B cell (primary cell): ENCODE measurements around the gene BCO2. TPM values are rescaled to one million over a fixed set of nuclear protein-coding genes. Genes with fewer than 3 reads are reported as not detected.
A peak's percentile ranks its signal among the peaks of the same experiment; 100 is the strongest.

Experiments used
- ATAC-seq: fragments of 200-7000 bp; cut with Tn5 transposase; one replicate; pipeline ENCODE4 v1.10.0; 2021; ENCODE audit warnings: low read depth, mild to moderate bottlenecking, moderate number of reproducible peaks, moderate library complexity
- CTCF ChIA-PET: fragments of 350-600 bp; sonication (Branson Sonifier 250); formaldehyde crosslinking; loops from one replicate; lab custom pipeline; 2021; ENCODE audit warnings: antibody characterized with exemption, inconsistent platforms; lab: Charles Lee
- POLR2A ChIA-PET: fragments of 350-600 bp; sonication (Branson Sonifier 250); formaldehyde crosslinking; loops from one replicate; lab custom pipeline; 2021; ENCODE audit warnings: antibody characterized with exemption; lab: Charles Lee
- DNase-seq: peaks from one replicate; pipeline ENCODE4 v3.0.0; 2013
- H2AFZ ChIP-seq: 2 replicates; pipeline ENCODE4 v1.6.1; 2012; ENCODE audit warnings: mild to moderate bottlenecking, low read depth, low read length; ENCODE audit not compliant: insufficient read depth, poor library complexity, severe bottlenecking
- H3K27ac ChIP-seq, 2 donors: 1 replicate in 1 of 2; 2 replicates in 1 of 2; pipeline ENCODE4 v1.5.1; 2012 to 2013; ENCODE audit warnings: low read length in 2 of 2, mild to moderate bottlenecking in 2 of 2, moderate library complexity in 1 of 2
- H3K27me3 ChIP-seq, 4 experiments: fragments of 200-600 bp in 1 of 4; sonication (generic) in 1 of 4; replicated peaks in 1 of 4; 1 replicate in 2 of 4; 2 replicates in 2 of 4; pipeline versions ENCODE4 v1.6.1 to v1.7.0; 2013 to 2016; ENCODE audit warnings: low read length in 3 of 4, mild to moderate bottlenecking in 2 of 4, mixed read lengths in 1 of 4, moderate library complexity in 1 of 4; ENCODE audit not compliant: insufficient read depth in 4 of 4, control insufficient read depth in 3 of 4; ENCODE audit errors: control extremely low read depth in 1 of 4
- H3K36me3 ChIP-seq, 2 experiments: replicated peaks in 1 of 2; 1 replicate in 1 of 2; 2 replicates in 1 of 2; pipeline versions ENCODE4 v1.6.1 to v1.7.1; 2013; ENCODE audit warnings: low read length in 1 of 2; ENCODE audit not compliant: insufficient read depth in 2 of 2, control insufficient read depth in 1 of 2; ENCODE audit errors: control extremely low read depth in 1 of 2, extremely low read depth in 1 of 2
- H3K4me1 ChIP-seq, 2 donors: fragments of 200-600 bp in 1 of 2; sonication (generic) in 1 of 2; 1 replicate in 1 of 2; 2 replicates in 1 of 2; pipeline versions ENCODE4 v1.5.1 to v1.6.1; 2013 to 2017; ENCODE audit warnings: low read length in 2 of 2; ENCODE audit not compliant: control insufficient read depth in 2 of 2, insufficient read depth in 2 of 2
- H3K4me2 ChIP-seq: replicated peaks from 2 replicates; pipeline ENCODE3; 2012; ENCODE audit warnings: mild to moderate bottlenecking, low read depth, low read length; ENCODE audit not compliant: poor library complexity, severe bottlenecking
- H3K4me3 ChIP-seq, 5 experiments: fragments of 200-600 bp in 1 of 5; sonication (generic) in 1 of 5; 1 replicate in 3 of 5; 2 replicates in 2 of 5; pipeline versions ENCODE4 v1.5.1 to v1.7.0; 2011 to 2016; ENCODE audit warnings: low read length in 4 of 5, mild to moderate bottlenecking in 4 of 5, low read depth in 2 of 5, control low read depth in 1 of 5, moderate library complexity in 1 of 5; ENCODE audit not compliant: insufficient read depth in 1 of 5; ENCODE audit errors: control extremely low read depth in 1 of 5, extremely low read depth in 1 of 5
- H3K79me2 ChIP-seq: fragments of 200-600 bp; sonication (generic); one replicate; pipeline ENCODE4 v1.6.0; 2016; ENCODE audit warnings: low read length; ENCODE audit not compliant: control insufficient read depth, insufficient read depth
- H3K9ac ChIP-seq: fragments of 200-600 bp; sonication (generic); 2 replicates; pipeline ENCODE4 v1.6.1; 2017; ENCODE audit warnings: mild to moderate bottlenecking, low read length, moderate library complexity
- H3K9me3 ChIP-seq, 3 donors: one replicate each; pipeline versions ENCODE4 v1.6.1 to v1.7.1; 2013; ENCODE audit warnings: low read length in 2 of 3; ENCODE audit not compliant: control insufficient read depth in 2 of 3, insufficient read depth in 1 of 3; ENCODE audit errors: control extremely low read depth in 1 of 3
- H4K20me1 ChIP-seq: 2 replicates; pipeline ENCODE4 v1.6.0; 2012; ENCODE audit warnings: mild to moderate bottlenecking, low read length; ENCODE audit not compliant: insufficient read depth, control insufficient read depth, poor library complexity, severe bottlenecking
- H3K27ac Mint-ChIP-seq: one replicate; pipeline ENCODE4 v1.8.0; 2021; ENCODE audit warnings: mixed read lengths
- H3K27me3 Mint-ChIP-seq: one replicate; pipeline ENCODE4 v1.8.0; 2021; ENCODE audit warnings: mixed read lengths
- H3K4me1 Mint-ChIP-seq: one replicate; pipeline ENCODE4 v1.8.0; 2021; ENCODE audit warnings: mixed read lengths
- H3K4me3 Mint-ChIP-seq: one replicate; pipeline ENCODE4 v1.8.0; 2021; ENCODE audit warnings: mixed read lengths
- H3K9me3 Mint-ChIP-seq: one replicate; pipeline ENCODE4 v1.8.0; 2022; ENCODE audit warnings: mixed read lengths; ENCODE audit not compliant: insufficient read depth
- EZH2 ChIP-seq: IDR thresholded peaks from 2 replicates; pipeline ENCODE4 v1.6.1; 2012; ENCODE audit warnings: borderline replicate concordance, low read depth, mild to moderate bottlenecking, moderate library complexity, low read length; ENCODE audit not compliant: insufficient read depth, poor library complexity, severe bottlenecking
- WGBS: methylation state at CpG from one replicate; pipeline ENCODE4 v1.1.5; 2013; ENCODE audit warnings: missing lambda C conversion rate; ENCODE audit not compliant: insufficient coverage; 5-methylcytosine and 5-hydroxymethylcytosine counted together
- intact Hi-C: fragments of 100-400 bp; cut with micrococcal nuclease; formaldehyde crosslinking; loops from one replicate; pipeline ENCODE4 v1.10.0; 2022
- polyA plus RNA-seq: library from polyadenylated mRNA; depleted of rRNA; stranded (reverse); fragments of >200 nt; gene quantifications from 2 replicates; pipeline ENCODE4 v1.2.3, GENCODE V29; 2012
- total RNA-seq, 2 donors: library from RNA; stranded (reverse); fragments of 120-200 nt in 1 of 2; gene quantifications; 1 replicate in 1 of 2; 2 replicates in 1 of 2; pipeline versions ENCODE4 v1.2.3 to v1.2.4, GENCODE V29; 2013 to 2022
- TF ChIP-seq, protein P1 (sequence below): fragments of 200-600 bp; IDR thresholded peaks from one replicate; pipeline ENCODE4 v1.8.0; 2022; ENCODE audit warnings: antibody characterized with exemption, mild to moderate bottlenecking

The BCO2 gene
- total and polyA plus RNA-seq, 2 donors (not counting 1 experiment from before 2014, with no cell fraction given): 1.7 to 1.8 TPM

DNA sequence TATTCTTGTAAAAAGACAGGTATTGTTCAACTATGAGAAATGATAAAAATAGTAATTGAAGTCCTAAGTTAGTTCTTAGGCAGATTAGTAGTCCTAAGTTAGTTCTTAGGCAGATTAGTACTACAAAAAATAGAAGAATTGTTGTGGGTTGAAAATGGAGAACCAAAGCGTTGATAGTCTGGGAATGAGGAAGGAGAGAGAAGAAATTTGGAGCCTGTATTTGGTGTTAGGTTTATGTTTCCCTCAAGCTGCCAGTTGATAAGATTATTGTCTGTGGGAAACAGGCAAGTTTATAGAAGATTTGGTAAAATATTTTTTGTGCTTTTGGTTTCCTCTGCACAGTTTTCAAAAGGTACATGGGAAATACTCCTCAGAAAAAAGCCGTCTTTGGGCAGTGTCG, 3.6 kb downstream of the BCO2 start:
- Mint-ChIP-seq H3K27me3 (peaks cover 13% of the 10 kb centered on the region), H3K27ac (no peak overlapping the region), H3K9me3 (no peaks in the 10 kb centered on the region), H3K4me3 (no peak overlapping the region), H3K4me1 (peaks cover 33% of the 10 kb centered on the region)
- intact Hi-C loops: no loop called here
- TF ChIP-seq, protein P1, sequence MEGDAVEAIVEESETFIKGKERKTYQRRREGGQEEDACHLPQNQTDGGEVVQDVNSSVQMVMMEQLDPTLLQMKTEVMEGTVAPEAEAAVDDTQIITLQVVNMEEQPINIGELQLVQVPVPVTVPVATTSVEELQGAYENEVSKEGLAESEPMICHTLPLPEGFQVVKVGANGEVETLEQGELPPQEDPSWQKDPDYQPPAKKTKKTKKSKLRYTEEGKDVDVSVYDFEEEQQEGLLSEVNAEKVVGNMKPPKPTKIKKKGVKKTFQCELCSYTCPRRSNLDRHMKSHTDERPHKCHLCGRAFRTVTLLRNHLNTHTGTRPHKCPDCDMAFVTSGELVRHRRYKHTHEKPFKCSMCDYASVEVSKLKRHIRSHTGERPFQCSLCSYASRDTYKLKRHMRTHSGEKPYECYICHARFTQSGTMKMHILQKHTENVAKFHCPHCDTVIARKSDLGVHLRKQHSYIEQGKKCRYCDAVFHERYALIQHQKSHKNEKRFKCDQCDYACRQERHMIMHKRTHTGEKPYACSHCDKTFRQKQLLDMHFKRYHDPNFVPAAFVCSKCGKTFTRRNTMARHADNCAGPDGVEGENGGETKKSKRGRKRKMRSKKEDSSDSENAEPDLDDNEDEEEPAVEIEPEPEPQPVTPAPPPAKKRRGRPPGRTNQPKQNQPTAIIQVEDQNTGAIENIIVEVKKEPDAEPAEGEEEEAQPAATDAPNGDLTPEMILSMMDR: no peak
- no peak for TF ChIP-seq EZH2
- CTCF ChIA-PET: interaction anchor here (0.5 kb wide), 1 partner anchor 109 kb away, joined by 3 read pairs; no protein-coding TSS in a partner anchor
- Histone ChIP-seq H3K4me2 (no peak overlapping the region), H3K27me3 (peaks cover 0 to 7% (median 2%) of the 10 kb centered on the region in 4 experiments), H3K9ac (no peak overlapping the region), H3K27ac (no peak overlapping the region), H3K9me3 (no peaks in the 10 kb centered on the region), H2AFZ (no peak overlapping the region), H3K79me2 (no peaks in the 10 kb centered on the region), H3K36me3 (no peaks in the 10 kb centered on the region), H3K4me3 (no peak overlapping the region), H3K4me1 (peaks cover 19 to 31% of the 10 kb centered on the region in 2 donors), H4K20me1 (no peaks in the 10 kb centered on the region)
- no peak for DNase-seq
- POLR2A ChIA-PET: no interaction called here
- 4% methylated on average over 3 of the region's 3 CpGs for WGBS
- no peak for ATAC-seq

DNA sequence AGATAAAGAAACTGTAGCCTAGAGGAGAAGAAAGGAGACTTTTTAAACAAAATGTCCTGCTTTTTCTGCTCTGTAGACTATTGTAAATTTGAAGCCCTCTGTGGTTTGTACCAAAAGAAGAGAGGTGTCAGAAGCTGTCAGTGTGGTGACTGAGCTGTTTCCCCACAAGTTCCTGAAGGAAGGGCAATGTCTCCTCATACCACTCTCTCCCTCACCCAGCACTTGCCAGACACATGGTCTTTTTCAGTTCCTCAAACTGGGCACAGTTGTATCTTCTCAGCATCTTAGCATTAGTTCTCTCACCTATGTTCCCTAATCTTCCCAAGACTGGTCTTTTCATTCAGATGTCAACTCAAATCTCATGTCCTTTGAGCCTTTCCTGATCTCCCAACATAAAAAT, 4.3 kb downstream of the BCO2 start:
- H3K9ac ChIP-seq: no peak overlapping the region
- no peak overlapping the region for H3K4me2 ChIP-seq
- Mint-ChIP-seq H3K4me3 (no peak overlapping the region), H3K27ac (no peak overlapping the region), H3K9me3 (no peaks in the 10 kb centered on the region), H3K27me3 (peaks cover 11% of the 10 kb centered on the region), H3K4me1 (peaks cover 32% of the 10 kb centered on the region)
- H2AFZ ChIP-seq: no peak overlapping the region
- H3K4me3 ChIP-seq: no peak overlapping the region
- ATAC-seq (peak; percentile 76), DNase-seq (peak; percentile 53)
- H3K4me1 ChIP-seq: peaks cover 19 to 31% of the 10 kb centered on the region in 2 donors
- no peaks in the 10 kb centered on the region for H3K79me2 ChIP-seq
- ChIA-PET CTCF (interaction anchor here (0.5 kb wide), 1 partner anchor 109 kb away, joined by 3 read pairs; no protein-coding TSS in a partner anchor), POLR2A (no interaction called here)
- H3K36me3 ChIP-seq: no peaks in the 10 kb centered on the region
- intact Hi-C loops: no loop called here
- TF ChIP-seq, protein P1: no peak
- TF ChIP-seq EZH2: no peak
- H3K9me3 ChIP-seq: no peaks in the 10 kb centered on the region
- H3K27ac ChIP-seq: no peak overlapping the region
- no peaks in the 10 kb centered on the region for H4K20me1 ChIP-seq
- H3K27me3 ChIP-seq: peaks cover 0 to 6% (median 2%) of the 10 kb centered on the region in 4 experiments
